Lower leg skin (tissue), 4 donors: ENCODE data around the gene LIN54. TPM values are rescaled to one million over a fixed set of nuclear protein-coding genes. Genes with fewer than 3 reads are reported as not detected.
A peak's percentile ranks its signal among the peaks of the same experiment; 100 is the strongest.

Source experiments
- DNase-seq, 2 donors: peaks; one replicate each; pipeline ENCODE4 v3.0.0-alpha.2; 2019; ENCODE audit warnings: low spot score in 2 of 2
- H3K4me3 ChIP-seq: fragments of 200-600 bp; sonication (generic); 2 replicates; pipeline ENCODE4 v1.5.1; 2017; ENCODE audit warnings: mild to moderate bottlenecking, low read depth; ENCODE audit not compliant: poor library complexity, severe bottlenecking
- CTCF ChIP-seq, 3 donors: fragments of 450-650 bp; IDR thresholded peaks; one replicate each; pipeline ENCODE4 v1.5.1; 2016; ENCODE audit warnings: antibody characterized with exemption in 3 of 3, mild to moderate bottlenecking in 3 of 3, moderate library complexity in 2 of 3
- POLR2A ChIP-seq, 2 donors: fragments of 450-650 bp; IDR thresholded peaks; one replicate each; pipeline ENCODE4 v1.6.1; 2016 to 2017; ENCODE audit warnings: antibody characterized with exemption in 2 of 2, mild to moderate bottlenecking in 1 of 2, moderate library complexity in 1 of 2
- WGBS, 2 donors: methylation state at CpG; one replicate each; pipeline ENCODE4 v1.1.5; 2018; 5-methylcytosine and 5-hydroxymethylcytosine counted together
- intact Hi-C: fragments of 100-400 bp; cut with DNase I; formaldehyde crosslinking; loops from one replicate; pipeline ENCODE4 v1.15.0; 2023; ENCODE audit warnings: low total_unique reads
- total RNA-seq, 4 donors: library from RNA; depleted of rRNA; stranded (reverse); fragments of >200 nt; gene quantifications; one replicate each; pipeline ENCODE4 v1.1.0, GENCODE V29; 2016

Gene LIN54
- total RNA-seq, 4 donors from 2014 or later, result 16.9 to 25.3 (median 17.8) TPM

- intact Hi-C loops, result no loop called here
- 4 to 5% methylated on average over 13 of the region's 13 CpGs for WGBS, 2 donors
Observed at GRCh38 chr4:83013420-83013867, 2.8 kb upstream of the LIN54 start.

GRCh38 chr4:83012687-83013419 lies 2.2 kb upstream of the LIN54 start:
- TF ChIP-seq CTCF (IDR thresholded peaks at IDR 0.05), result peak in 1 of 3 donors; percentile 80
- no peak for TF ChIP-seq POLR2A (IDR thresholded peaks at IDR 0.05)
- WGBS, 2 donors, result 0% methylated on average over 28 to 52 of the region's 73 CpGs
- intact Hi-C loops, result no loop called here
- peak overlapping the region; percentile 51 for H3K4me3 ChIP-seq
- DNase-seq, result peak; percentile 94 to 99

More at GRCh38 chr4:83013420-83013867, 2.8 kb upstream of the LIN54 start:
- no peak for DNase-seq
- TF ChIP-seq CTCF (IDR thresholded peaks at IDR 0.05) (no peak), POLR2A (IDR thresholded peaks at IDR 0.05) (no peak)
- peak overlapping the region; percentile 17 for H3K4me3 ChIP-seq

GRCh38 chr4:83012200-83012686 lies 1.6 kb upstream of the LIN54 start:
- intact Hi-C loops, result no loop called here
- 0 to 1% methylated on average over 22 to 27 of the region's 43 CpGs for whole genome bisulfite sequencing, 2 donors
- TF ChIP-seq POLR2A (IDR thresholded peaks at IDR 0.05) (no peak), CTCF (IDR thresholded peaks at IDR 0.05) (no peak)
- peak overlapping the region; percentile 51 for H3K4me3 ChIP-seq
- DNase-seq, result peak; percentile 29 to 88

DNA sequence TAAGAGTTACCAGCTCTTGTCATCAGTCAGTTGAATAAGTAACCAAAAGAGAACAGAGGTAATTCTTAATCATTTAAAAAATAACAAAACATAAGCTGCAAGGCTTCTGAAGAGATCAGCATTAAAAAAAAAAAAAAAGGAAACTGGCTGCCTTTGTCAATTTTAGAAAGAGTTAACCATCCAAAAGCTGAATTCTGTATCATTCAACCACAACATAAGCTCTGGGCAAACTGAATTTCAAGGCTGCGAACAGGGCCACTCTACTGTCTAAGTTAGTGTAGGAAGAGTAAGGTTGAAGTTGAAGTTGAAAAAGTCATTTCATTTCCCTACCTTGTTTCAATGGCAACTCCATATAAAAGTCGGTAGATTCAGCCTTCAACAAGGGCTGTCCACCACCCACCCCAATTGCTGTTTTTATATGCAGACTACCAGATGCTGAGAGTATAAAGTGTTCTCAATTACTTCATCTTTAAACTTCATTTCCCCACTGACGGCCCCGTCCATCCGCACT lies 1.1 kb upstream of the LIN54 start:
- 2% methylated on average over 5 of the region's 5 CpGs for WGBS, 2 donors
- TF ChIP-seq CTCF (IDR thresholded peaks at IDR 0.05), result no peak
- no peak for TF ChIP-seq POLR2A (IDR thresholded peaks at IDR 0.05)
- intact Hi-C loops, result no loop called here
- peak overlapping the region; percentile 51 for H3K4me3 ChIP-seq
- no peak for DNase-seq

- 1% methylated on average over 14 of the region's 14 CpGs for WGBS, 2 donors
- DNase-seq, result no peak
- peak overlapping the region; percentile 69 for H3K4me3 ChIP-seq
- TF ChIP-seq CTCF (IDR thresholded peaks at IDR 0.05) (no peak), POLR2A (IDR thresholded peaks at IDR 0.05) (no peak)
- intact Hi-C loops, result no loop called here
Observed at GRCh38 chr4:83010111-83010521, 507 bp downstream of the LIN54 start.
